K562 (cell line): ENCODE results near the gene ZFYVE28. TPM values are rescaled to one million over a fixed set of nuclear protein-coding genes. Genes with fewer than 3 reads are reported as not detected.

Experiments
- GTF2A2 ChIP-seq: IDR thresholded peaks from 2 replicates; pipeline ENCODE4 v1.6.1; 2016; ENCODE audit warnings: mild to moderate bottlenecking, missing genetic modification characterization, missing compliant biosample characterization
- HNRNPUL1 ChIP-seq: fragments of 200-400 bp; formaldehyde crosslinking; IDR thresholded peaks from 2 replicates; pipeline ENCODE4 v1.6.1; 2017; ENCODE audit warnings: low read length
- JUNB ChIP-seq: fragments of 450-650 bp; formaldehyde crosslinking; conservative IDR thresholded peaks from 2 replicates; pipeline ENCODE4 v1.4.0; 2020; ENCODE audit warnings: mild to moderate bottlenecking
- MTA1 ChIP-seq: fragments of 450-650 bp; IDR thresholded peaks from 2 replicates; pipeline ENCODE4 v1.6.1; 2017; ENCODE audit warnings: borderline replicate concordance
- MTA3 ChIP-seq: fragments of 450-650 bp; formaldehyde crosslinking; IDR thresholded peaks from 2 replicates; pipeline ENCODE4 v1.6.1; 2017; ENCODE audit warnings: mild to moderate bottlenecking, borderline replicate concordance
- RBM14 ChIP-seq: fragments of 200-400 bp; formaldehyde crosslinking; IDR thresholded peaks from 2 replicates; pipeline ENCODE4 v1.6.1; 2018; ENCODE audit warnings: low read depth, mild to moderate bottlenecking, low read length, moderate library complexity, borderline replicate concordance; ENCODE audit not compliant: insufficient read depth
- SP1 ChIP-seq: sonication (generic); formaldehyde crosslinking; IDR thresholded peaks from 2 replicates; pipeline ENCODE4 v1.8.1; 2022; ENCODE audit warnings: mild to moderate bottlenecking, missing genetic modification reagents
- SREBF2 ChIP-seq: sonication (generic); formaldehyde crosslinking; IDR thresholded peaks from 2 replicates; pipeline ENCODE4 v1.4.0; 2020; ENCODE audit warnings: mild to moderate bottlenecking, missing genetic modification reagents
- TAF7 ChIP-seq: fragments of 450-650 bp; IDR thresholded peaks from 2 replicates; pipeline ENCODE4 v1.6.1; 2016; ENCODE audit warnings: missing genetic modification characterization, missing compliant biosample characterization
- WHSC1 ChIP-seq: IDR thresholded peaks from one replicate; pipeline ENCODE4 v1.6.1; 2012; ENCODE audit warnings: low read length, control low read depth, inconsistent platforms
- ZNF253 ChIP-seq: fragments of 250-450 bp; sonication (Bioruptor Pico); conservative IDR thresholded peaks from 2 replicates; pipeline ENCODE4 v1.6.1; 2021; ENCODE audit warnings: mild to moderate bottlenecking
- ZNF551 ChIP-seq: fragments of 250-450 bp; sonication (Bioruptor Pico); IDR thresholded peaks from 2 replicates; pipeline ENCODE4 v1.5.0; 2021; ENCODE audit warnings: mild to moderate bottlenecking, moderate library complexity
- polyA plus RNA-seq, 8 experiments: library from polyadenylated mRNA; depleted of rRNA in 4 of 8; stranded (reverse) in 5 of 8; unstranded in 3 of 8; fragments of >200 nt; fragmentation: Nextera tagmentation in 2 of 8; fragmentation: Illumina TruSeq in 1 of 8; extraction: Ambion mirVana in 2 of 8; extraction: Trizol in 1 of 8; gene quantifications; 2 replicates each; pipeline versions ENCODE4 v1.2.1 to v1.2.3, GENCODE V29; 2011 to 2014; ENCODE audit warnings: inconsistent platforms in 1 of 8, missing spikeins in 1 of 8
- total RNA-seq, 7 experiments: library from RNA; depleted of rRNA in 6 of 7; stranded (reverse); fragments of >200 nt in 6 of 7; fragmentation: Illumina TruSeq in 2 of 7; extraction: Trizol in 2 of 7; gene quantifications; 2 replicates each; pipeline versions ENCODE4 v1.2.1 to v1.2.3, GENCODE V29; 2011 to 2021; ENCODE audit warnings: low replicate concordance in 1 of 7
- TF ChIP-seq, protein P1 (sequence below): fragments of 200-800 bp; sonication (Bioruptor generic); IDR thresholded peaks from 2 replicates; pipeline ENCODE4 v1.6.1; 2017; ENCODE audit warnings: missing genetic modification characterization, missing compliant biosample characterization
- TF ChIP-seq, protein P2 (sequence below), 2 experiments: IDR thresholded peaks; 2 replicates each; pipeline ENCODE4 v1.6.1; 2011; ENCODE audit warnings: borderline replicate concordance in 1 of 2, control low read depth in 1 of 2, low read depth in 1 of 2, low read length in 1 of 2, mild to moderate bottlenecking in 1 of 2, mixed read lengths in 1 of 2, moderate library complexity in 1 of 2; ENCODE audit not compliant: insufficient read depth in 1 of 2, insufficient read length in 1 of 2, poor library complexity in 1 of 2, severe bottlenecking in 1 of 2; ENCODE audit errors: extremely low read depth in 1 of 2
- TF ChIP-seq, protein P3 (sequence below): sonication (generic); formaldehyde crosslinking; IDR thresholded peaks from 2 replicates; pipeline ENCODE4 v1.4.0; 2020; ENCODE audit warnings: mild to moderate bottlenecking, missing genetic modification reagents
- TF ChIP-seq, protein P4 (sequence below): fragments of 450-650 bp; formaldehyde crosslinking; IDR thresholded peaks from 2 replicates; pipeline ENCODE4 v1.4.0; 2022; ENCODE audit warnings: missing genetic modification characterization
- TF ChIP-seq, protein P5 (sequence below): fragments of 450-650 bp; IDR thresholded peaks from 2 replicates; pipeline ENCODE4 v1.6.1; 2016; ENCODE audit warnings: mild to moderate bottlenecking

Gene ZFYVE28
- total and polyA plus RNA-seq, 9 of the 15 experiments (the other 6 are each of a cell fraction or from before 2014, with no cell fraction given): 1.3 to 24.8 (median 8.9) TPM

DNA sequence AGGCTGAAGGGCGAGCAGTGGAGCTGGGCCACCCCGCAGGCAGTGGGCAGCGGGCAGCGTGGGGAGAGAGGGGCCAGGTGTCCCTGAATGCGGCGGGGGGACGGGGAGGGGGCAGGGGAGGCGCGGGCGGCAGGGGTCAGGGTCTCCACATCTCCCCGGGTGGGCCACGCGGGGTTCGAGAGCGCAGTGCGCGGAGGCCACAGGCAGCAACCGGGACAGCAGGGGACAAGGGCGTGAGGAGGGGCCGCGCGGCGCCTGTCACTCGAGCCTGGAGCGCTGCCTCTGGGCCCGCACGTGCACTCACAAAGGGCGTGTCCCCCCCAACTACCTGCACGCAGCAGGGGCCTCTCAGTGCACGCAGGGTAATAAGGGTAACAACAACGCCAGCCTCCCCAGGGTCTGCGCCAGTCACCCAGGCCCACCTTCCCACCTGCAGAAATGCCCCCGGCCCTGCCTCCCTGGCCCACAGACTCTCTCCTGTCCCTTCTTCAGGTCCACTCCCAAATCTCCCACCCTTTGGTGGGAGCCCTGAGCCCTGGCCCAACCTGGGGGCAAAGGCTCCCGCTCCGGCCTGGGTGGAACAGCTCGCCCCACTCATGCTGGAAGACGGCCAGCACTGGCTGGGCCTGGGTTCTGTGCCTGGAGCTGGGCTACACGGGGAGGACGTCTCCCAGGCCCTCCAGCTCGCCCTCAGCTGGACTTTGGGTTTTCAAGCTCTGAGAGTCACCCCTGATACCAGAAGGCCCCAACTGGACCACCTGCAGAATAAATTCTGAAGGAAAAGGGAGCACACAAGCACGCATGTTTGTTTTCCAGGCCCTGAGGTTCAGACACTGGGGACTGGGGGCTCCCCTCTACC lies 53.2 kb downstream of the ZFYVE28 start (continued):
- TF ChIP-seq ZNF551 (CRISPR knock-in tag): no peak
- no peak for TF ChIP-seq MTA3
- TF ChIP-seq HNRNPUL1: no peak
- no peak for TF ChIP-seq TAF7 (tag)
- no peak for TF ChIP-seq GTF2A2
- TF ChIP-seq, protein P1, sequence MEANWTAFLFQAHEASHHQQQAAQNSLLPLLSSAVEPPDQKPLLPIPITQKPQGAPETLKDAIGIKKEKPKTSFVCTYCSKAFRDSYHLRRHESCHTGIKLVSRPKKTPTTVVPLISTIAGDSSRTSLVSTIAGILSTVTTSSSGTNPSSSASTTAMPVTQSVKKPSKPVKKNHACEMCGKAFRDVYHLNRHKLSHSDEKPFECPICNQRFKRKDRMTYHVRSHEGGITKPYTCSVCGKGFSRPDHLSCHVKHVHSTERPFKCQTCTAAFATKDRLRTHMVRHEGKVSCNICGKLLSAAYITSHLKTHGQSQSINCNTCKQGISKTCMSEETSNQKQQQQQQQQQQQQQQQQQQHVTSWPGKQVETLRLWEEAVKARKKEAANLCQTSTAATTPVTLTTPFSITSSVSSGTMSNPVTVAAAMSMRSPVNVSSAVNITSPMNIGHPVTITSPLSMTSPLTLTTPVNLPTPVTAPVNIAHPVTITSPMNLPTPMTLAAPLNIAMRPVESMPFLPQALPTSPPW: peak; percentile 47; the same call in 1 of the 2 replicates
- TF ChIP-seq RBM14: no peak
- TF ChIP-seq, protein P2, sequence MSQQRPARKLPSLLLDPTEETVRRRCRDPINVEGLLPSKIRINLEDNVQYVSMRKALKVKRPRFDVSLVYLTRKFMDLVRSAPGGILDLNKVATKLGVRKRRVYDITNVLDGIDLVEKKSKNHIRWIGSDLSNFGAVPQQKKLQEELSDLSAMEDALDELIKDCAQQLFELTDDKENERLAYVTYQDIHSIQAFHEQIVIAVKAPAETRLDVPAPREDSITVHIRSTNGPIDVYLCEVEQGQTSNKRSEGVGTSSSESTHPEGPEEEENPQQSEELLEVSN (IDR thresholded peaks at IDR 0.05; ENCODE audit: borderline replicate concordance in 1 of 2, extremely low read depth in 1 of 2, insufficient read depth in 1 of 2, insufficient read length in 1 of 2, low read depth in 1 of 2, low read length in 1 of 2, poor library complexity in 1 of 2, severe bottlenecking in 1 of 2): no peak
- TF ChIP-seq, protein P3, sequence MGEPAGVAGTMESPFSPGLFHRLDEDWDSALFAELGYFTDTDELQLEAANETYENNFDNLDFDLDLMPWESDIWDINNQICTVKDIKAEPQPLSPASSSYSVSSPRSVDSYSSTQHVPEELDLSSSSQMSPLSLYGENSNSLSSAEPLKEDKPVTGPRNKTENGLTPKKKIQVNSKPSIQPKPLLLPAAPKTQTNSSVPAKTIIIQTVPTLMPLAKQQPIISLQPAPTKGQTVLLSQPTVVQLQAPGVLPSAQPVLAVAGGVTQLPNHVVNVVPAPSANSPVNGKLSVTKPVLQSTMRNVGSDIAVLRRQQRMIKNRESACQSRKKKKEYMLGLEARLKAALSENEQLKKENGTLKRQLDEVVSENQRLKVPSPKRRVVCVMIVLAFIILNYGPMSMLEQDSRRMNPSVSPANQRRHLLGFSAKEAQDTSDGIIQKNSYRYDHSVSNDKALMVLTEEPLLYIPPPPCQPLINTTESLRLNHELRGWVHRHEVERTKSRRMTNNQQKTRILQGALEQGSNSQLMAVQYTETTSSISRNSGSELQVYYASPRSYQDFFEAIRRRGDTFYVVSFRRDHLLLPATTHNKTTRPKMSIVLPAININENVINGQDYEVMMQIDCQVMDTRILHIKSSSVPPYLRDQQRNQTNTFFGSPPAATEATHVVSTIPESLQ (CRISPR knock-in tag): 0 out of 2 replicates have a peak, but pooled peaks have one; percentile 1
- no peak for TF ChIP-seq SREBF2
- TF ChIP-seq SP1 (CRISPR knock-in tag): 0 out of 2 replicates have a peak, but pooled peaks have one; percentile 30
- no peak for TF ChIP-seq MTA1
- no peak for TF ChIP-seq WHSC1
- no peak for TF ChIP-seq ZNF253
- TF ChIP-seq, protein P4, sequence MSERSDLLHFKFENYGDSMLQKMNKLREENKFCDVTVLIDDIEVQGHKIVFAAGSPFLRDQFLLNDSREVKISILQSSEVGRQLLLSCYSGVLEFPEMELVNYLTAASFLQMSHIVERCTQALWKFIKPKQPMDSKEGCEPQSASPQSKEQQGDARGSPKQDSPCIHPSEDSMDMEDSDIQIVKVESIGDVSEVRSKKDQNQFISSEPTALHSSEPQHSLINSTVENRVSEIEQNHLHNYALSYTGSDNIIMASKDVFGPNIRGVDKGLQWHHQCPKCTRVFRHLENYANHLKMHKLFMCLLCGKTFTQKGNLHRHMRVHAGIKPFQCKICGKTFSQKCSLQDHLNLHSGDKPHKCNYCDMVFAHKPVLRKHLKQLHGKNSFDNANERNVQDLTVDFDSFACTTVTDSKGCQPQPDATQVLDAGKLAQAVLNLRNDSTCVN (CRISPR knock-in tag): no peak
- TF ChIP-seq, protein P5, sequence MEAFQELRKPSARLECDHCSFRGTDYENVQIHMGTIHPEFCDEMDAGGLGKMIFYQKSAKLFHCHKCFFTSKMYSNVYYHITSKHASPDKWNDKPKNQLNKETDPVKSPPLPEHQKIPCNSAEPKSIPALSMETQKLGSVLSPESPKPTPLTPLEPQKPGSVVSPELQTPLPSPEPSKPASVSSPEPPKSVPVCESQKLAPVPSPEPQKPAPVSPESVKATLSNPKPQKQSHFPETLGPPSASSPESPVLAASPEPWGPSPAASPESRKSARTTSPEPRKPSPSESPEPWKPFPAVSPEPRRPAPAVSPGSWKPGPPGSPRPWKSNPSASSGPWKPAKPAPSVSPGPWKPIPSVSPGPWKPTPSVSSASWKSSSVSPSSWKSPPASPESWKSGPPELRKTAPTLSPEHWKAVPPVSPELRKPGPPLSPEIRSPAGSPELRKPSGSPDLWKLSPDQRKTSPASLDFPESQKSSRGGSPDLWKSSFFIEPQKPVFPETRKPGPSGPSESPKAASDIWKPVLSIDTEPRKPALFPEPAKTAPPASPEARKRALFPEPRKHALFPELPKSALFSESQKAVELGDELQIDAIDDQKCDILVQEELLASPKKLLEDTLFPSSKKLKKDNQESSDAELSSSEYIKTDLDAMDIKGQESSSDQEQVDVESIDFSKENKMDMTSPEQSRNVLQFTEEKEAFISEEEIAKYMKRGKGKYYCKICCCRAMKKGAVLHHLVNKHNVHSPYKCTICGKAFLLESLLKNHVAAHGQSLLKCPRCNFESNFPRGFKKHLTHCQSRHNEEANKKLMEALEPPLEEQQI: no peak
- TF ChIP-seq JUNB (CRISPR knock-in tag): no peak
